ENCODE data around the gene CYTH2.

CYTH2 gene

GRCh38 chr19:48451624-48452023, 17.5 kb upstream of the CYTH2 start:
- H3K27me3 ChIP-seq (ENCODE audit: insufficient read depth, low read length, poor library complexity, severe bottlenecking), result no peaks in the 10 kb centered on the region
- TF ChIP-seq, protein P1, sequence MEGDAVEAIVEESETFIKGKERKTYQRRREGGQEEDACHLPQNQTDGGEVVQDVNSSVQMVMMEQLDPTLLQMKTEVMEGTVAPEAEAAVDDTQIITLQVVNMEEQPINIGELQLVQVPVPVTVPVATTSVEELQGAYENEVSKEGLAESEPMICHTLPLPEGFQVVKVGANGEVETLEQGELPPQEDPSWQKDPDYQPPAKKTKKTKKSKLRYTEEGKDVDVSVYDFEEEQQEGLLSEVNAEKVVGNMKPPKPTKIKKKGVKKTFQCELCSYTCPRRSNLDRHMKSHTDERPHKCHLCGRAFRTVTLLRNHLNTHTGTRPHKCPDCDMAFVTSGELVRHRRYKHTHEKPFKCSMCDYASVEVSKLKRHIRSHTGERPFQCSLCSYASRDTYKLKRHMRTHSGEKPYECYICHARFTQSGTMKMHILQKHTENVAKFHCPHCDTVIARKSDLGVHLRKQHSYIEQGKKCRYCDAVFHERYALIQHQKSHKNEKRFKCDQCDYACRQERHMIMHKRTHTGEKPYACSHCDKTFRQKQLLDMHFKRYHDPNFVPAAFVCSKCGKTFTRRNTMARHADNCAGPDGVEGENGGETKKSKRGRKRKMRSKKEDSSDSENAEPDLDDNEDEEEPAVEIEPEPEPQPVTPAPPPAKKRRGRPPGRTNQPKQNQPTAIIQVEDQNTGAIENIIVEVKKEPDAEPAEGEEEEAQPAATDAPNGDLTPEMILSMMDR (conservative IDR thresholded peaks at IDR 0.05; ENCODE audit: low read length), result no peak
- TF ChIP-seq EZH2phosphoT487 (IDR thresholded peaks at IDR 0.05; ENCODE audit: borderline replicate concordance), result no peak
- peaks cover 35% of the 10 kb centered on the region; the same call in 1 of the 2 replicates for H3K36me3 ChIP-seq (ENCODE audit: insufficient read depth, low read length)
- H3K9me3 ChIP-seq (ENCODE audit: insufficient read depth, low read depth, low read length), result no peaks in the 10 kb centered on the region
- no peaks in the 10 kb centered on the region for H3K4me1 ChIP-seq (ENCODE audit: insufficient read depth, low read length, poor library complexity, severe bottlenecking)
- H3K79me2 ChIP-seq (ENCODE audit: insufficient read depth, low read length), result peaks cover 21% of the 10 kb centered on the region
- no peak overlapping the region for H3K4me3 ChIP-seq (ENCODE audit: low read length, poor library complexity, severe bottlenecking)
- peaks cover 1% of the 10 kb centered on the region for H4K20me1 ChIP-seq (ENCODE audit: insufficient read depth, low read length, poor library complexity, severe bottlenecking)
- H3F3A ChIP-seq (ENCODE audit: low read depth), result no peaks in the 10 kb centered on the region
- no peaks in the 10 kb centered on the region for H3K9me2 ChIP-seq (replicated peaks; ENCODE audit: low read depth, low read length)
- H3K4me2 ChIP-seq (ENCODE audit: low read depth, low read length, poor library complexity, severe bottlenecking), result no peak overlapping the region
- H3K9ac ChIP-seq (ENCODE audit: low read depth, low read length, poor library complexity, severe bottlenecking), result no peak overlapping the region
- no peak overlapping the region for H2AFZ ChIP-seq (ENCODE audit: low read length)

DNA sequence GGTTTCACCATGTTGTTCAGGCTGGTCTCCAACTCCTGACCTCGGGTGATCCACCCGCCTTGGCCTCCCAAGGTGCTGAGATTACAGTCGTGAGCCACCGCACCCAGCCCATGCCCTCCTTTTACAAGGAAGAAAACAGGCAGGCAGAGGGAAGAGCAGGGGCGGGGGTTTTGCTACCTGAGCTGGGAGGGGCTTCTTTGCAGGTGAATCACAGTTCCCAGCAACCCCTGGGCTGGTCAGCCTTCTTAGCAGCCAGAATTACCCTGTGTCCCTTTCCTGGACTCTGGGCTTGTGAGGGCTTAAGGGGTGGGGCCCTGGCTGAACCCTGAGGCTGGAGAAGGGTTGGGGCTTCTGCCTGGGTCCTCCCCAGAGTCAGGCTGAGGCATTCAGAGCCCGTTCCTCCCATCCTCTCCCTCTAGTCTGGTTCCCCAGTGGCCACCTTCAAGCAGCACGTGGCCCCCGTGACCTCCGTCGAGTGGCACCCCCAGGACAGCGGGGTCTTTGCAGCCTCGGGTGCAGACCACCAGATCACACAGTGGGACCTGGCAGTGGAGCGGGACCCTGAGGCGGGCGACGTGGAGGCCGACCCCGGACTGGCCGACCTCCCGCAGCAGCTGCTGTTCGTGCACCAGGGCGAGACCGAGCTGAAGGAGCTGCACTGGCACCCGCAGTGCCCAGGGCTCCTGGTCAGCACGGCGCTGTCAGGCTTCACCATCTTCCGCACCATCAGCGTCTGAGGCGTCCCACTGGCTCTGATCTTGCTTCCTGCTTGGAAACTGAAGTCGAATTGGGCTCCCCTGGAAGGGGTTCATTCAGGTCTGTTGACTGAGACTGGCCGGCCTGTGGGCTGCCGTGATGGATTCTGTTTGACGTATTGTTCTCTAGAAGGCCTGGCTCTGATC, 16.6 kb upstream of the CYTH2 start:
- H2AFZ ChIP-seq (ENCODE audit: low read length), result no peak overlapping the region
- no peaks in the 10 kb centered on the region for H3K4me1 ChIP-seq (ENCODE audit: insufficient read depth, low read length, poor library complexity, severe bottlenecking)
- no peak overlapping the region for H3K4me3 ChIP-seq (ENCODE audit: low read length, poor library complexity, severe bottlenecking)
- H3K79me2 ChIP-seq (ENCODE audit: insufficient read depth, low read length), result peaks cover 13% of the 10 kb centered on the region; the same call in 1 of the 2 replicates
- H3F3A ChIP-seq (ENCODE audit: low read depth), result no peaks in the 10 kb centered on the region
- TF ChIP-seq EZH2phosphoT487 (IDR thresholded peaks at IDR 0.05; ENCODE audit: borderline replicate concordance), result no peak
- TF ChIP-seq, protein P1 (conservative IDR thresholded peaks at IDR 0.05; ENCODE audit: low read length), result no peak
- H3K27me3 ChIP-seq (ENCODE audit: insufficient read depth, low read length, poor library complexity, severe bottlenecking), result no peaks in the 10 kb centered on the region
- no peaks in the 10 kb centered on the region for H4K20me1 ChIP-seq (ENCODE audit: insufficient read depth, low read length, poor library complexity, severe bottlenecking)
- no peak overlapping the region for H3K4me2 ChIP-seq (ENCODE audit: low read depth, low read length, poor library complexity, severe bottlenecking)
- H3K9ac ChIP-seq (ENCODE audit: low read depth, low read length, poor library complexity, severe bottlenecking), result no peak overlapping the region
- no peaks in the 10 kb centered on the region for H3K9me3 ChIP-seq (ENCODE audit: insufficient read depth, low read depth, low read length)
- H3K36me3 ChIP-seq (ENCODE audit: insufficient read depth, low read length), result peaks cover 41% of the 10 kb centered on the region; the same call in 1 of the 2 replicates
- H3K9me2 ChIP-seq (replicated peaks; ENCODE audit: low read depth, low read length), result no peaks in the 10 kb centered on the region

GRCh38 chr19:48454150-48454730, 14.9 kb upstream of the CYTH2 start:
- H3F3A ChIP-seq (ENCODE audit: low read depth), result no peaks in the 10 kb centered on the region
- no peaks in the 10 kb centered on the region for H3K27me3 ChIP-seq (ENCODE audit: insufficient read depth, low read length, poor library complexity, severe bottlenecking)
- H3K9me2 ChIP-seq (replicated peaks; ENCODE audit: low read depth, low read length), result no peaks in the 10 kb centered on the region
- no peak overlapping the region for H2AFZ ChIP-seq (ENCODE audit: low read length)
- TF ChIP-seq, protein P1 (conservative IDR thresholded peaks at IDR 0.05; ENCODE audit: low read length), result no peak
- TF ChIP-seq EZH2phosphoT487 (IDR thresholded peaks at IDR 0.05; ENCODE audit: borderline replicate concordance), result no peak
- H3K4me3 ChIP-seq (ENCODE audit: low read length, poor library complexity, severe bottlenecking), result no peak overlapping the region
- H3K9ac ChIP-seq (ENCODE audit: low read depth, low read length, poor library complexity, severe bottlenecking), result no peak overlapping the region
- no peaks in the 10 kb centered on the region; the same call in 1 of the 2 replicates for H3K79me2 ChIP-seq (ENCODE audit: insufficient read depth, low read length)
- H3K36me3 ChIP-seq (ENCODE audit: insufficient read depth, low read length), result peaks cover 36% of the 10 kb centered on the region; the same call in 1 of the 2 replicates
- no peaks in the 10 kb centered on the region for H4K20me1 ChIP-seq (ENCODE audit: insufficient read depth, low read length, poor library complexity, severe bottlenecking)
- H3K9me3 ChIP-seq (ENCODE audit: insufficient read depth, low read depth, low read length), result no peaks in the 10 kb centered on the region
- H3K4me1 ChIP-seq (ENCODE audit: insufficient read depth, low read length, poor library complexity, severe bottlenecking), result no peaks in the 10 kb centered on the region
- H3K4me2 ChIP-seq (ENCODE audit: low read depth, low read length, poor library complexity, severe bottlenecking), result no peak overlapping the region

Data from Loucy (cell line).